Measurements from ENCODE around the gene NR3C2.

NR3C2 gene

DNA sequence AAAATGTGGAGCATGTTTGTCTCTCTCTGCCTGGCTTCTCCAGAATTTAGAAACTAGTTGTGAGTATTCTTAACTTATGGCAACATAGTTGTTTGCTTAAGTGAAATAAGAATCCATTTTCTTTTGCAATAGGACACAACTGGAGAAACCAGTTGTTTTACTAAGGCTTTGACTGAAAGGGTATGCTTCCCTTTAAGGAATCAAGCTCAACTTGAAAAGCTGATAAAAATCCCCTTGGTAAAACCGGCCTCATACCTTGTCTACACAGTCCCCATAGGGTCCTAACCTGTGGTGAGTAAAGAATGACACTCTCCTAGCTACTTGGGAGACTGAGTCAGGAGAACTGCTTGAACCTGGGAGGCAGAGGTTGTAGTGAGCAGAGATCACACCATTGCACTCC is 139.8 kb downstream of the NR3C2 start:
- no peak for DNase-seq

DNA sequence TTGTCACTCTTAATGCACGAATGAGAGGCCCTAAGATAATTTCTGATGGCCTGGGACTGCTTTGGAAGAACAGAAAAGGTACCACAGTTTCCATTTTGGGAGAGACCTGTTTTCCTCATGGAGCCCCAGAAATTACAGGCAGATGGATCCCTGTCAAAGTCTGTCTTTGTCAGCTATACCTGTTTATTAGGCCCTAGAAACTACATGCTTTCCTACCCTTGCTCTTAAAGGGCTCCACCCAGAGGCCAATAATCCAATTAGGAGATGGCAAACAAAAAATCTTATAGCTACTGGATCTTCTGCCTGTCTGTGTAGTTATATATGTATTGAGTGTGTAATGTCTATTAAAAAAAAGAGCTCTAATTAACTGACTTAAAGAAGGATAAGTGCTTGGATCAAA is 141.3 kb downstream of the NR3C2 start:
- no peak for DNase-seq

DNA sequence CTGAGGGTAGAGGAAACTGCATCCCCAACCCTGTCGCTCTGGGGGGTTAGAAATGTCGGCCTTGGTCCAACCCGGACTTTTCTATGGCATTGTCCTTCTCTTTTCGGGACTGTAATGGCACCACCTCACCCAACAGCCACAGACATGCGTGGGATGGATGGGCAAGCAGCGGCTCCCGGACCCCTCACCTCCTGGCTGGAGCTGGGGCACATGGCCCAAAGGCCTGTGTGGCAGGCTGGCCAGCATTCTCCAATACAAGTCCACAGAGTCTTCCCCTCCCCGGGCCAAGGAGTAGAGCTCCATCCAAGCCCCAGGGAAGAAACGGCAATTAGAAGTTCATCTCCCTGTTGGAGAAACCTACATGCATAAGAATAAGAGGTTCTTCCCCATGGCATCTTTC is 142.9 kb downstream of the NR3C2 start:
- no peak for DNase-seq

DNA sequence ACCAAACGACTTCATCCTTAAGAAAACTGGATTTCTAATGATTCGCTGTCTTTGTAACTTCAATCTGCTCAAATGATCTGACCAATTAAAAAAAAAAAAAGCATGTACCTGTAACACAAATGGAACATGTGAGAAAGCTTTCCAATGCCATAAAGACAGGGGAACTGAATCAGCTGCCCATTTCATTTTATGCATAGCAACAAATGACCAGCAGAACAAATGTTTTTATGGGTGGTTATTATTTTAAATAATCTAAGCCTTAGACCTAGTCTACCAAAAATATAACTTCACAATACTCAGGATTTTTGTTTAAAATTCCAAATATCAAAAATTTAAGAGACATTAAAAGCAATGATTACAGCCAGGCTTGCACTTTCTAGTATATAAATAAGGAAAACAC is 145.7 kb downstream of the NR3C2 start:
- no peak for DNase-seq

DNA sequence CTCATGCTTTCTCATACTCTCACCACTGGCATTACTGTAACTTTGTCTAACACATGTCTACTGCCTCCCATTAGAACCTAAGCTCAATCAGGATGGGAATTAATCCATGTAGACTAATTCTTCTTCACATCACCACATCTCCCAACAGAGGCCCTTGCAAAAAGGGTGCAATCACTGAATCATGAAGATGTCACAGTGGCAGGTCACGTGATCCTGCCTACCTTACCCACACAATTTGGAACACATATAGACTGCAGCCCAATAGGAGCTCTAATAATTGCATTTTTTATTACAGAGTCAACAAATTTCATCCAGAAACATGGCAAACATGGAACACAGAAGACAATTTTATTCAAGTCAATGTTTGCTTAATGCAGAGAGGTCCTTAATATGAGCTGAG is 146.6 kb downstream of the NR3C2 start:
- DNase-seq = no peak

DNA sequence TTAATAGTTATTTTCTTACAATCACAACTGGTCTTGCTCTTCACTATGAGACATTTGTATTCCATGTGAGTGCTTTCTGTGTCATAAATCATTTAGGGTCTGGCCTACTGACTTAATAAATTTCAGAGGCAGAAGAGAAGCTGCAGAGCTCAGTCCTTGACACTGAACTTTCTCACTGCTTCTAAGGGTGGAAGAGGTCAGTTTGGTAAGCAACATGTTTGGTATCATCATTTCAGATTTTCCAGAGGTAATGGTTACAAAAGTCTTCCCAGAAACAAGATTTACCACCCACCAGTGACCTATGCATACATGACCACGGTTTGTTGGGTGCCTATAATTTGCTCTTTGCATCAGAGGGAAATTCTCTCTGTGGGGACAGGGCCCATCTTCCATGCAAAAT is 148.6 kb downstream of the NR3C2 start:
- DNase-seq = no peak

DNA sequence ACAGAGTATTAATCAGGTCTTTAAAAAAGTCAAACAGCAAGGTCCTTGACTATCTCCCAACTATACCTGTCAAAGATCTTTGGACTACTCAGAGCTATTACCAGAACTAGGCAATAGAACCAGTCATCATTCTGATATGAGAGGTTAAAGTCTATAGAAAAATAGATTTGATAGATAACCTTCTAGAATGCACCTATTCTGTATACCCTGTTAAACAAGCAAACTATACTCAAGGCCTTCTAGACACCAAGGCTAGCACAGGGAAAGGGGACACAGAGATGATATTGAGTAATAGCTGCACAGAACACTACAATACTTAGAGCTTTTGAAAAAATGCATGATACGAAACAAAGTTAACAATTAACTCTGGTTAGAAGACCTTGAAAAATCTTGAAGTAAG is 149.5 kb downstream of the NR3C2 start:
- no peak for DNase-seq

DNA sequence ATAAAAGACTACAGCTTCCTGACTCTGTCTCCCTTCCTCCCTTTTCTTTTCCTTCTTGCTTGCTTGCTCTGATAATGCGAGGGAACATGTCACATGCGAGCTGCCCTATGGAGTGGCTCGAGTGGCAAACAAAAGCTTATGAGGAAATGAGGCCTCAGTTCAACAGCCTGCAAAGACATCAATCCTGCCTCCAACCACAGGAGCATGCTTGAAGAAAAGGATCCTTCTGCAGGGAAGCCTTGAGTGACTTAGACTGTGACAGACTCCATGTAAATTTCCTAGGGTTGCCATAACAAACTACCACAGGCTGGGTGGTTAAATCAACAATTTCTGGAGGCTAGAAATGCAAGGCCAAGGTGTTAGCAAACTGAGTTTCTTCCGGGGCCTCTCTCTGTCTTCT is 152.5 kb downstream of the NR3C2 start:
- no peak for DNase-seq

DNA sequence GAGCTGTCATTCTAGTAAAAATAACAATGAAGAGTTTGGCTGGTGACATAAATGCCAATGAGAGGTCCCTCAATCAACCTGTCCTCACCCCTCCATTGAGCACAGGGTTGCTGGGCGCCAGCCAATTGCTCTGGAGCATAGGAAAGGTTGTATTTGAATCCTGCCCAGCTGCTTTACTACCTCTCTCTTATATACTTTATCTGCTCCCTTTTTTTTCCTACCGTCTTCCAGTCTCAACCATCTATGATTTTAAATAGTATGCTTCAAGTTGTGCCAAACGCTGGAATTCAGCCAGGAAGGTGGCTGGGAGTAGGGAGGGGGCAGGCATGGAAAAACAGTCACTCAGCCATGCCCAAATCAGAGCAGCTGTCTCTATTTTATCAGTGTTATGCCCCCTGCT is 153.8 kb downstream of the NR3C2 start:
- DNase-seq = no peak

DNA sequence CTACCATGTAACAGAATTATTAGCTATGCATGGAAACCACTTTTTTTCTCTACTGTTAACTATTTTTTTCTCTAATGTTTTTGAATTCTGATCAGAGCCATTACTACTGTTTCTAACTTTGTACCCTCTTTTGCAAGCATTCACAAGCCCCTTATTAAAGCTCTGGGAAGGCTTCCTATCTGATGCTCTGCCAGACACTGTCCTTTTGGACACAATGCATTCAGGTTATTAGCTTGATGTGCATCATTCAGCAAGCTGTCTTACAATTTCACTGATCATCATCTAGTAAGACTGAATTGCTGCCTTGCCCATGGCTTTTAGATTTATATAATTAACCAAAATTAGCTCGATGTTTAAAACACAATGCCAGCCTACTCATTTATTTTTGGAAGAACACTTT is 155.1 kb downstream of the NR3C2 start:
- no peak for DNase-seq

DNA sequence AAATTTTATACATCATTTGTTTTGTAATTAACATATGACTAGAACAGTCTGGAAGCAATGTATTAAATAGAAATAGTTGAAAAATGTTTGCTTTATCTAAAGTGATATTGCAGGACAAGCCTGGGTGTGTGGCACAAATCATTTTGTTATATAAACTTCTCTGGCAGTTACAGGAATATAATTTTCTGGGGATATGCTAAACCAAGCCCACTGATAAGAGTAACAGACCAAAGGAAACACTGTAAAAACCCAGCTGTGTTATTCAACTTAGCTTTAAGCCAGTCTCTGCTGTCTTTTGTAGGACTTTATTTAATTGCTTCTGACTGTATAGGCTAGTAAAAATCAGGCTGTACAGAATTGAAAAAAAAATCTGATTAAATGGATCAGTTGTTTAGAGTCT is 156.2 kb downstream of the NR3C2 start:
- DNase-seq = no peak

DNA sequence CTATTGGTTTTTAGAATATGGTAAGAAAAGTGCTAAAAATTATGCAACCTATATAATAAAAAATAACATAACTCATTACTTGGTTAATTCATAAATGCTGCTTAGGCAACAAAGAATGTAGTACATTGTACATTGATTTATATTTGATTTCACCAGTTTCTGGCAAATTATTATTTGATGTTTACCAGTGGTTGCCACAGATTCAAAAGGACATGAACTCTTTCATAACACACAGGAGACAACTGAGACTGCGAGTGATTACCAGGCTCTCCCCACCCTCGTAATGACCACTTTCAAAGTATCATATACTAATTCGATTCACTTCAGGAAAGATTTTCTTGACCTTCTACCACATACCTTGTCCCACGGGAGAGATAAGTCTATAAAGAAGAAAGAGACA is 158.5 kb downstream of the NR3C2 start:
- no peak for DNase-seq

DNA sequence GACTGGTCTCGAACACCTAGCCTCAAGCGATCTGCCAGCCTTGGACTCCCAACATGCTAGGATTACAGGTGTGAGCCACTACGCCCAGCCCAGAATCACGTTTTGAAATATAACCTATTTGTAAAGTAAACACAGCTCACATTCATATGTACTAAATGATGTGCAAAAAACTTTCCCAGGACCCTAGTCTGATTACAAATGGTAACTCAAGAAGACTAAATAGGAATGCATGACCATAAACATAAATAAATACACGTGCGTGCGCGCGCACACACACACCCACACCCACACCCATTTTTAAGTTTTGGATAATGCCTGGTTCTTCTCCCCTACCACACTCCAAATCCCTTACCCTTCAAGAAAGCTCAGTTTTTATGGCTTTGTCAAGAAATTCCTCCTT is 163.9 kb downstream of the NR3C2 start:
- DNase-seq = no peak

DNA sequence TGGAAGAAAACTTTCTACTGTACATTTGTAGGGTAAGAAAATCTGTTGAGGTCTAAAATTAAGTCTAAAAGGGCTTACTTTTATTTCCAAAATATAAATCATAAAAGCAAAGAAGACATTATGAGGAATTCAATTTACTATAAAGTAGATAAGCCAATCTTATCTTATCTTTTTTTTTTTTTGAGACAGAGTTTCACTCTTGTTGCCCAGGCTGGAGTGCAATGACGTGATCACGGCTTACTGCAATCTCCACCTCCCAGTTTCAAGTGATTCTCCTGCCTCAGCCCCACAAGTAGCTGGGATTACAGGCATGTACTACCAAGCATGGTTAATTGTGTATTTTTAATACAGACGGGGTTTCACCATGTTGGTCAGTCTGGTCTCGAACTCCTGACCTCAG is 166.9 kb downstream of the NR3C2 start:
- no peak for DNase-seq

DNA sequence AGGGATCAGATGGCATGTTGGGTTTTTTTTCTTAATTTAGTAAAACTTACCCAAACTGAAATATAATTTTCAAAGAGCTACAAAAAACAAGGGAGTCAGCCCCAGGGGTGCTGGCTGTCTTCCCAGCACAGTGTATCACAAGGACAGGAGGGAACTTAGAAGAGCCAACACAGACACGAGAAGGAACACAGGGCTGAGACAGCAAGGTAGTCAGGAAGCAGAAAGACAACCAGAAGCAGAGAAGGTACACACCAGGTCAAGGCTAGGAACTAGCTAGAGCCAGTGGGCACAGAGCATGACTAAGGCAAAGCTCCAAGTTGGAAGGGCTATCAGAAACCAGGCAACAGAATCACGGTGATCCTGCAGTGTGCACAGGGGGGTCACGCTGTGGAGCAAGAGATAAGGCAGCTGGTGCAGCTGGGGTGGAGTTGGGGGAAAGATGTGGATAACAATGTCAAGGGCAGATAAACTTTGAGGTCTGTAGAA is 168.7 kb downstream of the NR3C2 start:
- no peak for DNase-seq

DNA sequence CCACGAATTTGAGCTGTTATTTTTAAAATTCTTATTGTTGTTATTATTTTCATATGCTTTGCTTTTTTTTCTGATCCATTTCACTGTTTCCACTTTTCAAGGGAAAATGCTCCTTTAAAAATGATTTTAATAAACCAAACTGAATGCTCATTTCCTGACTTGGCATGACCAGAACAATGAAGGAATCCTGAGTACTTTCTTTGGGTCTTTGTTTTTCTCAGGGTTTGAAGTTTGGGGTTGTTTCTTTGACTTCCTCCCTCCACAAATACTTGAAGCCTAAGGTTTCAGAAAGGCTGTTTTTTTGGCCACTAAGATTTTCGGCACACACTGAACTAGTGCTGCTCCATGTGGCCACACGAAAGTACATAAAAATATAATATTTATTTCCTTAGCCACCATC is 171.0 kb downstream of the NR3C2 start:
- DNase-seq = no peak

DNA sequence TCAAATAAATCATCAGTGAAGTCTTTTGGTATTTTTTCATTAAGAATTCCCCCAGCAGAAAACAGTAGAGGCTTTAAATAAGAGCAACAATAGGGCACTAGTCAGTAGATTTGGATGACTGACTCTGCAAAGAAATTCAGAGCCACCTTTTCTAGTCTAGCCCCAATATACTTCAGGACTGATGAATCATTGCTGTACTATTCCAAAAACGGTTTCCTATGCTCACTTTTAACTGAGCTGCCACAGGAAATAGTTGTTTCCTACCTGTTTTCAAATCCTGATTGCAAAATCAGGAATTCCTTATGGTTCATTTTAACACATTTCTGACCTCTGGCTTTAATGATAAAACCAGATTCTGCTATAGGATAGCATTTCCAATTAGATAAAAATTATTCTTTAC is 171.6 kb downstream of the NR3C2 start:
- DNase-seq = no peak

DNA sequence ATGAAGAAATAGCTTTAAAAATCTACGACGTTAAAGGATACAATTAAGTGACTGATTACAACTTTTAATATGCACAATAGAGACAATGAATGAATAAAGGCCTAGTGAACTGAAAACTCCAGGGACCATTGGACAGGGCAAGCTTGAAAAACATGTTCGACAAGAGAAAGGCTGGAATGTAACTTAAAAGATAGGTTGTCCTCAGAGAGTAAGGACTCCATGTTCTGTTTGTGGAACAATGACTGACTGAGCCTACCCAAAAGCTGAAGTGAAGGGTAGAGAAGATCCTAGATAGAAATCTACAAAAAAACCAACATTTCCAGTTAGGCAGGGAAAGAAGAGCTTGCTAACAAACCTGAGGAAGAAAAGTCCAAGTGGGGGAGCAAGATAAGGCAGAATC is 173.4 kb downstream of the NR3C2 start:
- DNase-seq = no peak

DNA sequence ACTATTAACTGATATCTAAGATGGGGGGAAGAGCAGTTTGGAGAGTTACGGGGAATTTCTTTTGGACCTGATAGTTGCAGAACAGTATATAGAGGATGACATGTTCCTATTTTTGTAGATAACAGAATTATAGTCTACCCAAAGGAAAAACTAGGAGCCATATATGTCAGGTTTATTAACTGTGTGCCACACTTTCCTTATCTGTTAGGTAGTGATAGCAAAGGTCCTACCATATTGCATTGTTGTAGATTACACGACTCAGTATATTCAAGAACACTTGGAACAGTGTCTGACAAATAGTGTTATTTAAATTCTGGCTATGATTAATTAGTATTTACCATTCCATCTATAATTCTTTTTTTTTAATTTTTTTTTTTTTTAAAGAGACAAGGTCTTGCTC is 175.3 kb downstream of the NR3C2 start:
- DNase-seq = no peak

DNA sequence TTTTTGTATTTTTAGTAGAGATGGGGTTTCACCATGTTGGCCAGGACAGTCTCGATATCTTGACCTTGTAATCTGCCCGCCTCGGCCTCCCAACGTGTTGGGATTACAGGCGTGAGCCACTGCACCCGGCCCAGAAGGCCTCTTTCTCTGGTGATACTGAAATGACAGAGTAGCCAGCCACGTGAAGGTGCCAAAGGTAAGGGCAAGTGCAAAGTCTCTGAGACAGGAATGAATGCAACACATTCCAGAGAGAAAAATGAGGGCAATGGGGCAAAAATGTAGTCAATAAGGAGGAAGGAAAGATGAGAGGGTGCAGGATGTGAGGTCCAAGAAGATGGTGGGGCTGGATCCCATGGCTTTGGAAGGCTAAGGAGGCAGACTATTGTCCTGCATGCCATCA is 176.0 kb downstream of the NR3C2 start:
- no peak for DNase-seq

DNA sequence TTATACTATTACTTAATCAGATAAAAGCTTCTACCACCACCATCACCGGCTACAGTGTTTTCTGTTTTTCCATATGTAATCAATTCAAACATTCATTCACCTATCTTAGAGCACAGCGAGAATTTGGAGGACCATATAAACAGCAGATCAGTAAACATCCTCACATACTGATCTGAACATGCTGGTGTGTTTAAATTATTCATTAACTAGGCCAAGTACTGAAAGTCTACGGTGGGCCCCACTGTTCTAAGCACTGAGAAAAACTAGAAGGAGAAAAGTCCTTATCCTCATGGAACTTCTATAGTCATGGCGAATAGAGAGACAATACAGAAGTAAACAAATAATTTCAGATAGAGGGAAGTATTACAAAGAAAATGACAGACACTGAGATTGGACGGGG is 176.6 kb downstream of the NR3C2 start:
- DNase-seq = no peak

DNA sequence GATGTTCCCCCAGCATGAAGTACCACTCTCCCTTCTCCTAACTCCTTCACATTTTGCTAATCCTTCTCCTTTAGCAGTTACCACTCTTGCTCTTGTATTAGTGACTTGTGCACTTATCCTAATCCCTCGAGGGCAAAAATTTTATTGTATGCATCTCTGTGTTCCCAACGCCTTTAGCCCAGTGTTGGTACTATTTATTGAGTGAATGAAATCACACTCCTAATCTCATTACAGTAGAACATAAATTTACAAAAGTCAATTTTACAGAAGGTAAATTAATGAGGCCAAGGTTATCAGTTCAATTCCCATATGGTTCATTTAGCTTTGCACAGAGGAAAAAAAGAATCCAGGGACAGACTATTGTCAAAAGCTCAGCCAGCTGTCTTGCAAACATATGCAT is 178.4 kb downstream of the NR3C2 start:
- no peak for DNase-seq

DNA sequence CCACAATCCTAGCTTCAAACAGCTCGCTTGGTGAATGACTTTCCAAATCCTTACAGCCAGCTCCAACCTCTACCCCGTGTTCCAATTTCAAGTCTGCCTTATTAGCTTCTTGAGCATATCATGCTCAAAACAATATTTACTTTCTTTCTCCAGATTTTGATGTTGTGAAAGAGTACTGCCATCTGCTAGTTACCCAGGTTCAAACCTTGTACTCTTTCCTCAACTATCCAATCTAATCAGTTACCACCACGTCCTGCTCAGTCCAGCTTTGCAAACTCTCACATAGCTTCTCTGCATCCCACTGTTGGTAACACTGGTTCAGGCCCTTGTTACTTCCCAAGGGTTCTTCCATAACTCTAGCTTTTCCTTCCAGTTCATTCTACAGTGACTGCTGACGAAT is 179.1 kb downstream of the NR3C2 start:
- no peak for DNase-seq

DNA sequence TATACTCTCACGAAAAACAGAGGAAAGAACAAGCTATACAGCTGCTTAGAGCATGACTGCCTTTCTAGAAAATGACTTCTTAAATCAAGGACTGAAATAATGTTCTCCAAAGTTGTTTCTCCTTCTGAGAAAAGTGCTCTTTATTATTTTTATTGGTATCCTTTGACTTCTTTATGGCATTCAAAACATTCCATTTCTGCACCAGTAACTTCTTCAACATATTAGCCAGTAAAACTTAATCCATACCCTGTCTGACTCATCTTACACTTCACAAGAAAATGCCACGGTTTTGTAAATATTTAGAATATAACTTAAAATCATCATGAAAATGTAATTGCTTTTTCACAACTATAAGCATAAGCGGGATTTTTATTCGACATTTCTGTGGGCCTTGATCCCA is 180.4 kb downstream of the NR3C2 start:
- DNase-seq = no peak

DNA sequence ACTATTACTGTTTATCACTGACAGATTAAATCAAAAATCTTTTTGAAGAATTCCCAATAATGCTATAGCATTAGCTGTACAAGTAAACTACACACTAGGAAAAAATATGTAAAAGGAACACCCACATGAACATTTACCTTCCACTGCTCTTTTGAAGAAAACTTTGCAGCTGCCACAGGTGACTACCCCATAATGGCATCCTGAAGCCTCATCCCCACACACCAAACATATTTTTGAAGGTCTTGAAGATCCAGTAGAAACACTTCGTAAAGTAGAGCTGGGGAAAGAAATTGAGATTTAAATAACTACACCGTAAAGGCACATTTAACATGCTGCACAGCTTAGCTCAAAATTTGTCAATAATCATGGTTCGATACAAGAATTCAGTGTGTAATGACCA is 182.4 kb downstream of the NR3C2 start:
- no peak for DNase-seq

DNA sequence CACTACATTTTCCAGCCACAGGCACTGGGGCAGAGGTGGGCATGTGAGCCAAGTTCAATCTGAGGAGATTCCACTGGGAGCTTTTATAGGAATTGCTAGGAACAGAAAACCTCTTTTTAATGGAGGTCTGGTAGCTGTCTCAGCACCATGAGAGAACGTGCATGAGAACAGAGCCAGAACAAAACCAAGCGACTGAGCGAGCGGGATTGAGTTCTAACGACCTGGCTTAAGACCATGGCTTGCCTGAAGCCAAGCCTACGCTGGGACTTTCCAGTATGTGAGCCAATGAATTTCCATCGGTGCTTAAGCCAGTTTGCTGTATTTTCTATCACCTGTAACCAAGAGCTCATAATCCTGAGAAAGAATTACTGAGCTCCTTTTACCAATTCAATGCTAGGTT is 183.7 kb downstream of the NR3C2 start:
- DNase-seq = peak; percentile 67
